ENCODE results near the gene PIEZO1. TPM values are rescaled to one million over a fixed set of nuclear protein-coding genes. Genes with fewer than 3 reads are reported as not detected.
A peak's percentile ranks its signal among the peaks of the same experiment; 100 is the strongest.

The PIEZO1 gene
- total and polyA plus RNA-seq, 2 donors (not counting 1 experiment from before 2014, with no cell fraction given): 108 to 331 TPM

GRCh38 chr16:88771294-88771772 lies 13.7 kb downstream of the PIEZO1 start:
- intact Hi-C loops (cut with micrococcal nuclease): loop anchor here (2.0 kb wide), 1 partner anchor 27 kb away; no protein-coding TSS in a partner anchor
- H3K79me2 ChIP-seq (ENCODE audit: control insufficient read depth, insufficient read depth, low read length): peaks cover 98% of the 10 kb centered on the region
- H3K4me3 Mint-ChIP-seq: peak overlapping the region; percentile 65
- peaks cover 47% of the 10 kb centered on the region for H3K4me1 Mint-ChIP-seq
- H3K27me3 ChIP-seq (replicated peaks in 1 of 4; ENCODE audit: control extremely low read depth in 1 of 4, control insufficient read depth in 3 of 4, insufficient read depth in 4 of 4, low read length in 3 of 4): no peaks in the 10 kb centered on the region
- H3K4me1 ChIP-seq (ENCODE audit: control insufficient read depth in 2 of 2, insufficient read depth in 2 of 2, low read length in 2 of 2): peaks cover 46 to 63% of the 10 kb centered on the region in 2 donors
- H3K27ac Mint-ChIP-seq: peak overlapping the region; percentile 84
- peaks cover 97% of the 10 kb centered on the region for H4K20me1 ChIP-seq (ENCODE audit: control insufficient read depth, insufficient read depth, low read length, poor library complexity, severe bottlenecking)
- H3K9me3 ChIP-seq (ENCODE audit: control extremely low read depth in 1 of 3, control insufficient read depth in 2 of 3, insufficient read depth in 1 of 3, low read length in 2 of 3): no peaks in the 10 kb centered on the region
- H3K9ac ChIP-seq (ENCODE audit: low read length): no peak overlapping the region
- ChIA-PET CTCF (interaction anchor here (3.7 to 8.4 kb wide), 2 partner anchors 11 to 34 kb away, joined by 14 to 68 read pairs; partner anchors contain the start of gene PIEZO1), POLR2A (interaction anchor here (0.6 to 1.5 kb wide), 3 partner anchors 9 to 26 kb away, joined by 4 to 7 read pairs (median 5); no protein-coding TSS in a partner anchor)
- H3K36me3 ChIP-seq (replicated peaks in 1 of 2; ENCODE audit: control extremely low read depth in 1 of 2, control insufficient read depth in 1 of 2, extremely low read depth in 1 of 2, insufficient read depth in 2 of 2, low read length in 1 of 2): peaks cover 0 to under 1% of the 10 kb centered on the region in 2 experiments
- no peak for DNase-seq
- peak overlapping the region in 1 of 2 donors; percentile 13 for H3K27ac ChIP-seq (ENCODE audit: low read length in 2 of 2)
- peak overlapping the region; percentile 74 for H3K4me2 ChIP-seq (replicated peaks; ENCODE audit: low read depth, low read length, poor library complexity, severe bottlenecking)
- no peak overlapping the region for H2AFZ ChIP-seq (ENCODE audit: insufficient read depth, low read depth, low read length, poor library complexity, severe bottlenecking)
- no peak for TF ChIP-seq EZH2 (IDR thresholded peaks at IDR 0.05; ENCODE audit: borderline replicate concordance, insufficient read depth, low read depth, low read length, poor library complexity, severe bottlenecking)
- TF ChIP-seq CTCF (IDR thresholded peaks at IDR 0.05): no peak
- 61% methylated on average over 11 of the region's 19 CpGs for WGBS (ENCODE audit: insufficient coverage)
- no peak for ATAC-seq (ENCODE audit: low read depth)
- H3K4me3 ChIP-seq (ENCODE audit: control extremely low read depth in 1 of 5, extremely low read depth in 1 of 5, insufficient read depth in 1 of 5, low read depth in 2 of 5, low read length in 4 of 5): no peak overlapping the region
- H3K27me3 Mint-ChIP-seq: no peaks in the 10 kb centered on the region
- H3K9me3 Mint-ChIP-seq (ENCODE audit: insufficient read depth): no peaks in the 10 kb centered on the region

All from B cell (primary cell).